ENCODE results near the gene CDC42BPB. TPM values are rescaled to one million over a fixed set of nuclear protein-coding genes. Genes with fewer than 3 reads are reported as not detected.

The CDC42BPB gene
- total RNA-seq = 100 to 1,000 TPM in 2 of 4 donors, 10 to 100 TPM in 2; 85.8 to 170 (median 102) TPM

- TF ChIP-seq CTCF (IDR thresholded peaks at IDR 0.05; ENCODE audit: low read depth) = no peak
Observed at GRCh38 chr14:103057372-103058163, at the start of gene CDC42BPB. TSS of gene CDC42BPB (minus strand) at chr14:103057549. CDS start at chr14:103057173, 376 bp downstream.

- TF ChIP-seq CTCF (IDR thresholded peaks at IDR 0.05; ENCODE audit: low read depth) = no peak
Observed at GRCh38 chr14:103105580-103106150, 48.3 kb upstream of the CDC42BPB start.

GRCh38 chr14:103104654-103105452, 47.5 kb upstream of the CDC42BPB start:
- TF ChIP-seq CTCF (IDR thresholded peaks at IDR 0.05; ENCODE audit: low read depth) = no peak

- no peak for TF ChIP-seq CTCF (IDR thresholded peaks at IDR 0.05; ENCODE audit: low read depth)
Observed at GRCh38 chr14:103104389-103104653, 47.0 kb upstream of the CDC42BPB start.

GRCh38 chr14:103103461-103104388, 46.4 kb upstream of the CDC42BPB start:
- no peak for TF ChIP-seq CTCF (IDR thresholded peaks at IDR 0.05; ENCODE audit: low read depth)

GRCh38 chr14:103102689-103103260, 45.4 kb upstream of the CDC42BPB start:
- no peak for TF ChIP-seq CTCF (IDR thresholded peaks at IDR 0.05; ENCODE audit: low read depth)
